ENCODE data around the gene PDLIM5.
"Not testable (repeated sequence)": the region's sequence is repeated elsewhere in the genome, so short reads cannot be mapped to it uniquely, and the experiment has no call there.

PDLIM5 gene

DNA sequence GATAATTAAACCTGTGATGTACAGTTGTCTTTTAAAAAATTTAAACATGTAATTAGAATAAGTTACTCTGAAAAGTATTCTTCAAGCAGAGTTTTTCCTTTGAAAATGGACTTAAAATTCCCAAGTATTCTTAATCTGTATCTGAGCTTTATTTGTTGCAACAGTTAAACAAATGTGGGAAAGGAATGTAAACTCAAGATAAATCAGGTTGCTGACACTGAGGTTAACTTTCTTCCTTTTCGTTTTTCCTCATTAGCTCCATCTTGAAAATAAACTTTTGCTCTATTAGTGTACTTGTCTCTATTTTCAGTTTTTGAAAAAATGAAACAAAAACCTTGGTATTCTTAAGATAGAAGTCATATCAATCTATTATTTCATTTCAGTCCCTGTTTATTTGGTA lies 161.5 kb downstream of the PDLIM5 start:
- DNase-seq, result no peak

DNA sequence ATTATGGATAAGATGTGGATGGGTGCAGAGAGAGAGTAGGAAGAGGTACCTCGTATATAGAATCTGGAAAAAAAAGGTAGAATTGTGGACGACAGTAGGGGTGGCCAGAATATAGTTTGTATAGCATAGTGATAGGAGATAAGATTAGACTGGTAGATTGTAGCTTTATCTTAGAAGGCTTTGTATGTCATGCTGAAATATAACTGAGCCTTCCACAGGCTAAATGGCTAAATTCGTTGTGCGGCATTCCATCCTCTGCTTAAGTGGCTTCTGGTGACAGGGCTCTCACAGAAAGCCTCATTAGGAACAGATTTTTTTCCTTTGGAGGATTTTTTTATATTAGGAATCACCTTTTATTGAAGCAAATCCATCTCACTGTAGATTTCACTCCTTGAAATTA lies 163.7 kb downstream of the PDLIM5 start:
- no peak for DNase-seq

DNA sequence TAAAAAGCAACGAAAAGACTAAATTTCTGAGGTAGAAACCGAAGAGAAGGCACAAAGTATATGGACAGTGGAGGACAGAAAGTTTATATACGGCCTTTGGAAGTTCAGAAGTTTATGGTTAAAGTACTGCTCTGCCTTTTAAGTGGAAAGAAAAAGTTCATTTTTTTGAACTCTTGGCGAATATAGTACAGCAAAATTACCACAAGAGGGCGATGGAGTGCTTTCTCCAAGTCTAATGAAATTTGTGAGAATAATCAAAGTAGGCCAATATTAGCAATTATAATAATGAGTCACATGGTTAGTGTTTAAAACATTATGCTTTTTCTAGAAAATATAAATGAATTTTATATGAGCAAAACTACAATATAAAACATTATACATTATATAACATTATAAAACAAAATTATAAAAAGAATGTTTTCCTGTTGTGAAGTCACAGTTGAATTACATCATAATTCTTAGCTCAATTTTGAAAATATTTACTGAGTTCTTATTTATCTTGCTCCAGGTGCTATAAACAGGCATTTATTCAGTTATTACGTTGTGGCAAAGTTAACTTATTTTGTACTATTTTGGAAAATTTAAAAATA lies 169.8 kb downstream of the PDLIM5 start:
- DNase-seq, result no peak

DNA sequence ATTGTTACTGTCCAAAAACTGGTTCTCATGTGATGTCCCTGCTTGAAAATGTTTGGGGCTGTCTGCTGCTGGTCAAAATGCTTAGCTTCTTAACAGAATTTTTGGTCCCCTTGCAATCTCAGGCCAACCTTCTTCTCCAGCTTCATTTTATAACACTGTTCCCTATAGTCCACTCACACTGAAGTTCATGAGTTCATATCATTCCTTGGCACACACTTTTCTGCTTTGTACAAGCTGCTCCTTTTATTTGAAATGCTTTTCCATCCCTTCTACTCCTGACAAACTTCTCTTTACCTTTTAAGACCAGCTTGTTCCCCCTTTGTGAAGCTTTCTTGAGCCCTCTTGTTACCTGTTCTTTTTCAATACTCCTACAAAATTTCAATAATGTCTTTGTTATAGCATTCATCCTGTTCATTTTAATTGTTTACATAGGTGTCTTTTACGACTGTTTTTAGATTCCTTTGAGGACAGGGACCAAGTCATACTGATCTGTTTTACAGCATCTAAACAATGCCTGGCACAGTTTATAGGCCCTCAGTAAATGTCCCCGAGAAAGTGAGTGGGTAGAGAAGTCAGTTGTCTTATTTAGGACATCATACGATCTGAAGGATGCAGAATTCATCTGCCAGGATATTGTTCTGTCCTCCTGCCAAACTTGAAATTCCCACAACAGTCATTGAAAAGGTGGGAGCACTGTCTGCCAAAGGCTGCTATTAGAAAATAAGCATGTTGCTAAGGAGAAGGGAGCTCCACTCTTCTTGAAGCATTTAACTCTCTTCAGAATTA lies 171.6 kb downstream of the PDLIM5 start:
- DNase-seq, result no peak

DNA sequence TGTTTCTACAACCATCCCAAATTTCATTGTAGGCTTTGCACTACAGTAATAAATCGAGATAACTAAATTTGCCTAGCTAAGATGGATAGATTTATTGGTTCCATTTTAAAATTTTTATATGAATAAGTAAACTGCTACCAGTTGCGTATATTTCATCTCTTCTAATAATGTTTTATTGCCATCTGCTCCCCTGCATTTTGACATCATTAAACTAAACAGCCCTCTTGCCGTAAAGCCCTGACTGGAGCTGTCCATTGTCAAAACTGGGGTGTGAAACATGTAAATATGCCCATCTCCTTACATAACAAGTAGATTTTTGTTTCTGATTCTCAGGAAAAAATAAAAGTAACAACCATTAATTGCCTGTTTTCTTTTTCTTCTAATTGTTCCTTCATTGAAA lies 175.2 kb downstream of the PDLIM5 start:
- no peak for DNase-seq

DNA sequence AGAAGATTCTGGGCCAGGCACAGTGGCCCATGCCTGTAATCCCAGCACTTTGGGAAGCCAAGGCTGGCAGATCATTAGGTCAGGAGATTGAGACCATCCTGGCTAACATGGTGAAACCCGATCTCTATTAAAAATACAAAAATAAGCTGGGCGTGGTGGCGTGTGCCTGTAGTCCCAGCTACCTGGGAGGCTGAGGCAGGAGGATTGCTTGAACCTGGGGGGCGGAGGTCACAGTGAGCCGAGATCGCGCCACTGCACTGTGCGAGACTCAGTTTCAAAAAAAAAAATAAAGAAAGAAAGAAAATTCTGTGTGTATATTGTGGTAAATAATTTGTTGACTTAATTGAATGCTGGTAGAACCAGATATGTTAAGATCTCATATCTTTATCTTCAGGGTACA lies 177.3 kb downstream of the PDLIM5 start:
- not testable (repeated sequence) for DNase-seq

DNA sequence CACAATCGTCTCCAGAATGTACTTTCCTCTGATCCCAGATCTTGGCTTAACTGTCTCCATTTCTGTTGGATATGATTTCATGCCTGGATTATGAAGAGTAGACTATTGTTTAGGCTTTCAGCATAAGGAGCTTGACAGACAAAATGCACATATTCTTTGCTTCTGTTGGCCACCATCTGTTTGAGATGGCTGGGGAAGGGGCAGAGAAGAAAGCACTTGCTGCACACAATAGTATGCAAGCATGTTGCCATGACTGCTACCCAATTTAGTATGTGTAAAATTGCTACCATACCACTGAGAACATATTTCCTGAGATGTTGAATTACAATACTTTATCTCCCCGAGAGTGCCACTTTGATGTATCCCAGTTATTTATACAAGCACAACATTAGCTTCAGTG lies 178.1 kb downstream of the PDLIM5 start:
- no peak for DNase-seq

DNA sequence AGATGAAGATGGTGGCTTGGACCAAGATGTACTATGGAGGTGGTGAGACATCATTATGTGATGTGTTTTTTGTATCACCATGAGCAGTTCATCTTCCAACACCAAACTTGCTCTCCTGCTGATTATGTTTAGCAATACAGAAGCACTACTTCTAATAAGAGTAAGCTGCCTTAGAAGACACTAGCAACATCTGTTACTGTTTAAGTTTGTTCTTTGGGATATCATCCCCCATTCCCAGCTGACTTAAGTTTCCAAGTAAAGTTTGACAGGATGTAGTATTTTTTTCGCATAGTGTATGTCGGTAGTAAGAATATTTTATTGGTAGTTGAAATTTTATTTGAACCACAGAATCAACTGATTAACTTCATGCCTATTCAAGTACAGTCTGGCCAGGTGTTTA lies 182.5 kb downstream of the PDLIM5 start:
- no peak for DNase-seq

DNA sequence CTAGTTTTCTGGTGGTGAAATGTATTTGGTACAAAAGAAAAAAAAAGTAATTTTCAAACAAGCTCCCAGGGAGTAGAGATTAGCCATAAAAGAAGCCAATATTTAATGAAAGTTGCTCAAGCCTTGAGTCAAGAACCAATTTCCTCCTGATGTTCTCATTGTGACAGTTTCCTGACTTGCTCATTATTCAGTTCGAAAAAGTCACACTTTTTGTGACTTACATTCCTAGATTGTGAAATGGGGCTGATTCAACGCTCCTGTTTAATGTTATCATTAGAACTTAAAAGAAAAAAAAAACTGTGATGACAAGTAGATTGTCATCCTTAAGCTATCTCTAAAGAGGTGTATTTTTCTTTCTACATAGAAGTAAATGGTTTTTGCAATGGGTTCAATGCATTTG lies 183.4 kb downstream of the PDLIM5 start:
- DNase-seq, result no peak

DNA sequence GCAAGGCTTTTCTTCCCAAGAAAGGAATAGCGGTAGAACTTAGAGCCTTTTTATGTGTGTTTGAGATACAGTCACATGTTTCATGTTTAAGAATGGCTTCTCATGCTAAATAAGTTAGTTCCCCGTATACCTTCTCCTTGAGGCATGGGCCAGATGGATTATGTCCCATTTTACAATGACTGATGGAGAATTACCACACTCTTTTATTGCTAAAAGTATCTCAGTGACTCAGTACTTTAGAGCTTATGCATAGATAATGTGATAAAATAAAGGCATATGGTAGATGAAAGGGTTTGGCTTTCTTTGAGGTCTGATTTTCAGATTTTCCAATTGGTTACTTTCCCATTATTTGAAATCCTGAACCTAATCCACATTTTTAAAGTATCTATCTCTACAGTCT lies 184.3 kb downstream of the PDLIM5 start:
- no peak for DNase-seq

DNA sequence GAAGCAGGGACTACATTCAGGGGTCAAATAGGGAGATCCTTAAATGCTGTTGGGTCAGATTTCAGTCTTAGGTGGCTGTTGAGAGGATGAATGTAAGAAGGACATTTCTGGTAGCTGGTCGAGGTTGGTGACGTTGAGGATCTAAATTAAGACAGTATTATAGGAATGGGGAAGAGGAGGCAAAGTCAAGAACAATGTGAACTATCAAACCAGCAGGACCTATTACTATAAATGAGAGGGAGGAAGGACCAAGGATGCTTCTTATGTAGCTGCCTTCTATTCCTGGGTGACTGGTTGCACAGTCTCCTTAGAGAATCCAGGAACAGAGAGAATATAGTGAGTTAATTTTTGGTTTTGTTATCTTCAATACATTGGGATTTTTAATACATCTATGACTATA lies 187.6 kb downstream of the PDLIM5 start:
- DNase-seq, result no peak

DNA sequence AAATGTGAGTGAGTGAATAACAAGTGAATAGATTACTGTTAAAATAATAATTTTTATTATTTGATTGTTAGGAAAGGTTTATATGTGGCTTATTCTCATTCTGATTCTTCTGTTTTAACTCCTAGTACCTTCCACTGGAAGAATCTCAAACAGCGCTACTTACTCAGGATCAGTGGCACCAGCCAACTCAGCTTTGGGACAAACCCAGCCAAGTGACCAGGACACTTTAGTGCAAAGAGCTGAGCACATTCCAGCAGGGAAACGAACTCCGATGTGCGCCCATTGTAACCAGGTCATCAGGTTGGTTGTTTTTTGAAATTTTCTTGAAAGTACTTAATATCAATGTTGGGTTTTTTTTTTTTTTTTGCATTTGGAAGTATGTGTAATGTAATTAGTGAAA lies 188.4 kb downstream of the PDLIM5 start:
- no peak for DNase-seq

DNA sequence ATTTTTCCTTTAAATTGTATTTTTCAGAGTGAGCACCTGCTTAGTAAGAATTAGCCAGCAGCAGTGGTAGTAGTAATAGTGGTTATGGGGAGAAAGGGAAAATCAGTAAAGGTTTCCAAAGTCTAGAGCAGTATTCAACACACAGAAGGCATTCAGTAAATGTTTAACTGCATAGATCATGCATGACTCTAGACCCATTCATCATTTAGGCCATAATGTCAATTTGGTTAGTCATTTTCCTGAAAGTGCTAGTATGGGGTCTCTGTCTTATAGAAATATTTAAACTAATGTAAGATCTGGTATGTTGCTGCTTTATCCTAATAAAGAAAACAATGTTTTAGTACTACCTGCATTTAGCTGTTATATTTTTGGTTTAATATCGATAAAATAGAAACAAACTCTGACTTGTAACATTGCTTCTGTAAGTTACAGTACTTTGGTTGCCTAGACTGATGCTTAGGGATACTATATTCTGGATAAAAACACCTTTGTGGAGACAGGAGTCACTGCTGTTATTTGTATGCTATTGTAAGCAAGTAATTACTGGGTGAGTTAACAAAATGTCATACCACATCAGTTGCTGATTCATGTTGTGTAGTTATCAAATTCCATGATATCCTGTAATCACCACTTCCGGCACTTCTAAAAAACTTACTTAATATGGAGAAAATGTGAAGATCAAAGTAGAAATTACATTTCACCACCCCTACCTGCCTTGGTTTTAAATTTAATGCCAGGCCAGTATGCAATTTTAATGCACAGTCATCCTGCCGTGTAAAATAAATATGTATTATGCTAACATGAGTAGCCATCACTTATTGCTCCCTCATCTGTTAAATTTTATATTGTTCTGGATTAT lies 190.2 kb downstream of the PDLIM5 start:
- no peak for DNase-seq

DNA sequence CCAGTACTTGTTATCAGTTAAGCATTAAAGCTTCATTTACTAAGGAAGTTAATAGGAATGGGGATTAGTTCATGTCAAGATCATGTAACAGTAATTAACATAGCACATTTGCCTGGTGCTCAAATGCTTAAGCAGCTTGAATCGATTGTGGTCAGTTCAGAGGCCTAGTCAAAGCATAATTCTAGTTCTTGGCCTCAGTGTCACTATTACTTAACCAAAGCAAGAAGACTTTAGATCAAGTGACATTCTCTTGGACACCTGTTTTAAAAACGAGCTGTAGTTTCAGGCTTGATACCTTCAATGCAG lies 190.8 kb downstream of the PDLIM5 start:
- DNase-seq, result no peak

DNA sequence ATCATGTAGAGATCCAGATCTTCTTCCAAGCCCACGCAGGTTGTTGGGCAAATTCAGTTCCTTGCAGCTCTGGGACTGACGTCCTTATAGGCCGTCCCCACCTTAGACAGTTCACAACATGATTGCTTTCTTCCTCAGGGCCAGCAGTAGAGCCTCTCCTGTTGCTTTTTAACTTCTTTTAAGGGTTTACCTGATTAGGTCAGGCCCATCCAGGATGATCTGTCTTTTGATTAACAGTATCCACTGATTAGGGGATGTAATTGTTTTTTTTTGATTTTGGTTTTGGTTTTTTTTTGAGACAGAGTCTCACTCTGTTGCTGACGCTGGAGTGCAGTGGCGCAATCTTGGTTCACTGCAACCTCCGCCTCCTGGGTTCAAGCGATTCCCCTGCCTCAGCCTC lies 197.0 kb downstream of the PDLIM5 start:
- no peak for DNase-seq

DNA sequence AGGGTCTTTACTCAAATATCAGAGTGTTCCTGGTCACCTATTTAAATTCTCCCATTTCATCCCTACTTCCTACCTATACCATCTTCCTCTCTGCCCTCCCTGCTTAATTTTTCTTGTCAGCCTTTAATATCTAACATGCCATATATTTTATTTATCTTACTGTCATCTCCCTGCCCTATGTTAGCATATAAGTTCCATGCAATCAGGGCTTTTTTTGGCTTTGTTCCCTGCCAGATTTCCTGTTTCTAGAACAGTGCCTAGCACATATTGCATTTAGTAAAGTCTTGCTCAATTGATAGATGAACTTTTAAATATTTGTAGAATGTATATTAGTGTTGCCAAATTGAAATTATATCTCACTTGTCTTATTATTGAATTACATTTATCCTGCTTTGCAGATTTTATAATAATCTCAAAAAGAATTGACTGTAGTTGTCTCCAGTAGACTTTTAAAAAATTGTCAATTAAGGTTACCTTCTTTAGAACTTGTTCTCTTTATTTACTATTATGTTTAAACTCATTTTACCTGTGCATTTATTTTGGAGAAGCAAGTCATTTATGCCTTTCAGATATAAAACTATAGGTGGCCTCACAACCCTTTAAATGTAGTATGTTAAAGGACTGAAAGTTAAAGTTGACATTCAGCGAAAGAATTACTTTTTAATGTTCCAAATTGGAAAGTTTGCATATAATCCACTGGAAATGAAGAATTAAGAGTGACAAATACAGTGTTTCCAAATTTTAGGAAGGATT lies 197.8 kb downstream of the PDLIM5 start:
- no peak for DNase-seq

DNA sequence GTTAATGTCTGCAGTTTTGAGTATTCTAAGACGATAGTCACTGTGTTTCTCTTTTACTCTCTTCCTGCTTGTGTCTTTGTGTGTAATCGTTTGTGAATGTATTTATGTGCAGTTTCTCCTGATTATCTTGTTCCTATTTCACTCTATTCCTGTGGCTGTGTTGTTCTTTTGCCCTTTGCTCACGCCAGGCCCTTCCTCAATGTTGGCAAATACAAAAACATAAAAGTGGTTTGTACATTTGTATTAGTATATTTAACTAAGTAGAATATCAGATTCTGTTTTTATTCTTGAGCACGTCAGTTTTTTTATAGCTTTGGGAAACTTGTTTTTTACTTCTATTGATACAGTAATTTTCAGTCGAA lies 198.4 kb downstream of the PDLIM5 start:
- no peak for DNase-seq

DNA sequence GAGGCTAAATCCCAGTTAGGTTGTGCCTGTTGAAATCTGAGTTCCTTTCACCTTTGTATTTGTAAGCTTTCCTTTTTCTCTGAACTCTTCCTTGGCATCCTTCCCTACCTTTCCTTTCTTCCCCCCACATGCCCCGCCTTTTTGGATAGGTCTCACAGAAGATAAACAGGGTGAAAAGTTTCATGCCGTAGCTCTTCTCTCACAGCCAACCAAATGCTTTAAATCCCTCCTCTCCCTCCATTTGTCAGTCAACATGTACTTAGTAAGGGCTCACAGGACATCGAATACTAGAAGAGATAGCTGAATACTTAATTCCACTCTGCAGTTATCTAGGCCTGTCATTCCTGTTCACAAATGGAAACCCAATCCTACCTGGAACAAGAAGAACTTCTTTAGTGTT lies 198.9 kb downstream of the PDLIM5 start:
- DNase-seq, result no peak

DNA sequence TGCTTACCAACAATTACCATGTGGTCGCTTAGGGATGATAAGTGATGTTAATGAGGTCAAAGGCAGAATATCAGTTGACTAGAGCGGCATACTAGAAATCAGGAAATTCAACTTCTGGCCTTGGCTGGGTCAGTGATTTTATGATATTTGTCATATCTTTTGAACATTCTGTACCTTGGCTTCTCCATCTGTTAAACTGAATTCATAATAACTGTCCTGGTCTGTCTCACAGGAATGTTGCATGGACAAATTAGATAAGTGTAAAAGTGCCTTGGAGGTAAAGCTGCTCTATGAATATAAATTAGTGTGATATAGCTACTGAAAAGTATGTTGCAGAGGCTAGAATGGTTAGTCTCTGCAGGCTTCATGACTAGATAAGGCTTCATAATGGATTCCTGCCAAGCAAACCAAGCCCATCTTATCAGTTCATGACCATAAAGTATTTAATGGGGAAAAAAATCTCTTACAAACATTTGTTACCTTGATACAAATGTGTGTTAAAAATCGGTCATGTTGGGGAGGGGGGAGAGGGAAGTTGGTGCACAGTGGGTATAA lies 201.4 kb downstream of the PDLIM5 start:
- DNase-seq, result no peak

DNA sequence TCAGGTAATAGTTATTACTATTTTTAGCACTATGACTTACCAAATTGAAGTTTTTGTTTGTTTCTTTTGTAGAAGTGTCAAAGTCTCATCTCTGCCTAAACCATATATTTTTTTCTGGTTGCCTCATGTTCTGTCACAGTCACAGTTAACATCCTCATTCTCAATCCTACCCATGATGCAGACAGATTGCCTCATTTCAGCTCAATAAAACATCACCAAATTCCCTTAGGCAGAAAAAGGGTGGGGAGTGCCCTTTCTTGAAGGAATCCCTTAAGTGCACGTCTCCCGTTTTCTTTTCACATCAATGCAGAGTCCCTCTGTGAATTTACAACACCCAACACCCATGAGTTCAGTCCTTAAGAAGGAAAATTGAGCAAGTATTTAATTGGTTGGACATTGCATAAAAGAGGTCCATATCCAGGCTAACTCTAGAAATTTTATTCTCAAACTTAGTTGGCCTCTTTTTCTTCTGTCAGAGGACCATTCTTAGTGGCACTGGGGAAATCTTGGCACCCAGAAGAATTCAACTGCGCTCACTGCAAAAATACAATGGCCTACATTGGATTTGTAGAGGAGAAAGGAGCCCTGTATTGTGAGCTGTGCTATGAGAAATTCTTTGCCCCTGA lies 202.4 kb downstream of the PDLIM5 start:
- DNase-seq, result no peak

DNA sequence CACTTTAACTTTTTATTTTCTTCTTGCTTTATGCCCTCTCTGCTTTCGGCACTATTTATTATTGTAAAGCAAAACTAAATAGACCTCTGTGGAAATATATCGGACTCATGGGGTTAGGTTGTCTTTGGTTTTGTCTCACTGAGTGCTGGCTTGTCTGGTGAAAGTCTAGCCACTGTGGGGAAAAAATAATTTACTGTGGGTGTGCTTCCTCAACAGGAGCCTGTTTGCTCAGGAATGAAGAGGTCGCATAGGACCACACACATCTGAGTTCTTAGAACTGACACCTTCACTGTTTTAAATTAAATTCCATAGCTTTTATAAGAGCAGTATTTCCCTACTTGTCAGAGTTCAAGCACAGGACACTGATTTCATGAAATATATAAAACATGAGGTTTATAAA lies 203.0 kb downstream of the PDLIM5 start:
- DNase-seq, result no peak

DNA sequence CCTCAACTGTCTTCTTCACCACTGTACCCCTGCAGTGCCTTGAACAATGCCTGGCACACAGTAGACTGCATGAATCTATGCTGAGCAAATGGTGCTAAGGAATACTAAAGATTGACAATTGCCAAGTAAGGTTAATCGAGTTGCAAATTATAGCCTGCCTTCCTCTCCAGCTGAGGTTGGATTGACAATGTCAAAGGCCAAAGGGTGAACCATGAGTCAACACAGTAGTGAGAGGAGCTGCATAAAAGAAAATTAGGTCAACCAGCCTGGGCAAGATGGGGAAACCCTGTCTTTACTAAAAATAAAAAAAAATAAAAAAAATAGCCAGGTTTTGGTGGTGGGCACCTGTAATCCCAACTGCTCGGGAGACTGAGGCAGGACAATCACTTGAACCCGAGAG lies 208.9 kb downstream of the PDLIM5 start:
- no peak for DNase-seq

DNA sequence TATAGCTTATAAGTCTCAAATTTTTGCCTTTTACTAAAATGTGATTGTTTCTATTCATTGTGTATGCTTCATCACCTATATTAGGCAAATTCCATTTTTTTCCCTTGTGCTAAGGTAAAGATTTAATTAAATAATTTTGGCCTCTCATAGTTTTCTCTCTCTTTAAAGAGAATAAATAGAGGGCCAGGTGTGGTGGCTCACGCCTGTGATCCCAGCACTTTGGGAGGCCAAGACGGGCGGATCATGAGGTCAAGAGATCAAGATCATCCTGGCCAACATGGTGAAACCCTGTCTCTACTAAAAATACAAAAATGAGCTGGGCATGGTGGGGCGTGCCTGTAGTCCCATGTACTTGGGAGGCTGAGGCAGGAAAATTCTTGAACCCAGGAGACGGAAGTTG lies 213.3 kb downstream of the PDLIM5 start:
- DNase-seq, result not testable (repeated sequence)

Measured in activated CD8-positive, alpha-beta memory T cell treated with anti-CD3 and anti-CD28 coated beads, Interleukin-2, amount 50 U/mL, for 48 hours (primary cell).